ENCODE results near the gene LSMEM2.
"Not testable (repeated sequence)": the region's sequence is repeated elsewhere in the genome, so short reads cannot be mapped to it uniquely, and the experiment has no call there.

LSMEM2 gene

GRCh38 chr3:50278880-50279224 is at the start of gene LSMEM2:
Gene LSMEM2, plus strand, starts transcription at chr3:50279087. Its CDS starts 27 bp downstream, at chr3:50279114.
- DNase-seq (ENCODE audit: low read depth): no peak

GRCh38 chr3:50229490-50229889 is 49.4 kb upstream of the LSMEM2 start:
- no peak for DNase-seq (ENCODE audit: low read depth)

GRCh38 chr3:50230104-50230793 is 48.6 kb upstream of the LSMEM2 start:
- DNase-seq (ENCODE audit: low read depth): no peak

- no peak for DNase-seq (ENCODE audit: low read depth)
These were observed 48.1 kb upstream of the LSMEM2 start for GRCh38 chr3:50230794-50231125.

GRCh38 chr3:50231581-50231980 is 47.3 kb upstream of the LSMEM2 start:
- DNase-seq (ENCODE audit: low read depth): no peak

GRCh38 chr3:50232303-50232702 is 46.6 kb upstream of the LSMEM2 start:
- no peak for DNase-seq (ENCODE audit: low read depth)

GRCh38 chr3:50233176-50233575 is 45.7 kb upstream of the LSMEM2 start:
- DNase-seq (ENCODE audit: low read depth): no peak

- DNase-seq (ENCODE audit: low read depth): peak; percentile 84
These were observed 43.0 kb upstream of the LSMEM2 start, which contains the start of gene GNAI2 for GRCh38 chr3:50235716-50236483. Gene GNAI2, plus strand, starts transcription at chr3:50236204. Its CDS starts 132 bp downstream, at chr3:50236336.

GRCh38 chr3:50236484-50237132 is 42.3 kb upstream of the LSMEM2 start:
- no peak for DNase-seq (ENCODE audit: low read depth)

- DNase-seq (ENCODE audit: low read depth): no peak
These were observed 41.7 kb upstream of the LSMEM2 start for GRCh38 chr3:50237133-50237651.

GRCh38 chr3:50237754-50238548 is 40.9 kb upstream of the LSMEM2 start:
- peak; percentile 68 for DNase-seq (ENCODE audit: low read depth)

GRCh38 chr3:50238549-50239026 is 40.3 kb upstream of the LSMEM2 start:
- DNase-seq (ENCODE audit: low read depth): no peak

- DNase-seq (ENCODE audit: low read depth): no peak
These were observed 39.2 kb upstream of the LSMEM2 start for GRCh38 chr3:50239649-50240048.

- DNase-seq (ENCODE audit: low read depth): no peak
These were observed 37.7 kb upstream of the LSMEM2 start for GRCh38 chr3:50241163-50241562.

- DNase-seq (ENCODE audit: low read depth): no peak
These were observed 37.0 kb upstream of the LSMEM2 start for GRCh38 chr3:50241713-50242380.

GRCh38 chr3:50242381-50242770 is 36.5 kb upstream of the LSMEM2 start:
- no peak for DNase-seq (ENCODE audit: low read depth)

GRCh38 chr3:50242851-50243542 is 35.9 kb upstream of the LSMEM2 start:
- DNase-seq (ENCODE audit: low read depth): no peak

- DNase-seq (ENCODE audit: low read depth): no peak
These were observed 35.4 kb upstream of the LSMEM2 start for GRCh38 chr3:50243543-50243895.

- DNase-seq (ENCODE audit: low read depth): not testable (repeated sequence)
These were observed 34.1 kb upstream of the LSMEM2 start for GRCh38 chr3:50244813-50245212.

GRCh38 chr3:50245251-50245745 is 33.6 kb upstream of the LSMEM2 start:
- DNase-seq (ENCODE audit: low read depth): no peak
